22Rv1 (cell line): Measurements from ENCODE around the gene SNX6.
"Not testable (repeated sequence)": the region's sequence is repeated elsewhere in the genome, so short reads cannot be mapped to it uniquely, and the experiment has no call there.

Source experiments
- CTCF ChIP-seq: fragments of 450-650 bp; IDR thresholded peaks from 2 replicates; pipeline ENCODE4 v1.5.1; 2017; ENCODE audit warnings: mild to moderate bottlenecking
- ZFX ChIP-seq: fragments of 450-650 bp; IDR thresholded peaks from 2 replicates; pipeline ENCODE4 v1.6.1; 2017; ENCODE audit warnings: antibody characterized with exemption, borderline replicate concordance

- not testable (repeated sequence) for TF ChIP-seq CTCF, ZFX
Observed at GRCh38 chr14:34540181-34541059, 89.5 kb downstream of the SNX6 start.
